ENCODE results near the gene DMXL1. TPM values are rescaled to one million over a fixed set of nuclear protein-coding genes. Genes with fewer than 3 reads are reported as not detected.

The DMXL1 gene
- total RNA-seq, 1 experiment from 2014 or later, result 29.2 TPM

DNA sequence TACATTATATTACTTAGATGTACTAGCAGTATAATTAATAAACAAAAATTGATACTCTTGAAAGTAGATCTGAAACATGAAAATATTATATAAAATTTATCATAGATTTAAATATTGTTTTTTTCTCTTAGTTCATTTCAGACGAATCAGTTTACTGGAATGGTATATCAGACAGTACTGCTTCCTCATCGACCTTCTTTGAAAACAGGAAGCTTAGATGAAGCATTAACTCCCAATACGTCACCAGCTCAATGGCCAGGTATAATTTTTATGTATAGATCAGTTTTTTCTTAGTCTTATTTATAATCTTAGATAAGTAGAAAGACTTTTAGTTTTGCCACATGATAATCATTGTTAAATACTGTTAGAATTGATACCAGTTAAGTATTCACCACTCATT lies 106.3 kb downstream of the DMXL1 start:
- BruUV-seq (replicated peaks), result no TSS peak
- ChIA-PET CTCF (no interaction called here), POLR2A (no interaction called here)
- in situ Hi-C loops (cut with HindIII; ENCODE audit: low pct_unique_long_range_greater_than_20kb, low sequenced_read_pairs) (no loop called here), intact Hi-C loops (cut with micrococcal nuclease; ENCODE audit: unreplicated experiment) (no loop called here)
- no peaks in the 10 kb centered on the region for H3K9me3 ChIP-seq (ENCODE audit: control insufficient read depth, insufficient read depth, low read depth, low read length)
- no peaks in the 10 kb centered on the region for H3K27me3 ChIP-seq (ENCODE audit: control insufficient read depth, insufficient read depth, low read length)
- H3K4me3 ChIP-seq (ENCODE audit: low read depth in 2 of 2, low read length in 2 of 2), result no peak overlapping the region
- H3K36me3 ChIP-seq (ENCODE audit: control insufficient read depth, insufficient read depth, low read length), result no peaks in the 10 kb centered on the region; the same call in 1 of the 2 replicates
- ATAC-seq (no peak), DNase-seq (ENCODE audit: low read depth, low spot score) (no peak)
- H3K4me1 ChIP-seq (ENCODE audit: control insufficient read depth, insufficient read depth, low read length), result no peaks in the 10 kb centered on the region
- H3K27ac ChIP-seq (ENCODE audit: low read length), result no peak overlapping the region
- no peak for TF ChIP-seq TCF7L2 (IDR thresholded peaks at IDR 0.05; ENCODE audit: low read depth, low read length)
- TF ChIP-seq SIN3A (IDR thresholded peaks at IDR 0.05; ENCODE audit: borderline replicate concordance, insufficient read depth, low read depth, low read length), result no peak
- TF ChIP-seq, protein P1, sequence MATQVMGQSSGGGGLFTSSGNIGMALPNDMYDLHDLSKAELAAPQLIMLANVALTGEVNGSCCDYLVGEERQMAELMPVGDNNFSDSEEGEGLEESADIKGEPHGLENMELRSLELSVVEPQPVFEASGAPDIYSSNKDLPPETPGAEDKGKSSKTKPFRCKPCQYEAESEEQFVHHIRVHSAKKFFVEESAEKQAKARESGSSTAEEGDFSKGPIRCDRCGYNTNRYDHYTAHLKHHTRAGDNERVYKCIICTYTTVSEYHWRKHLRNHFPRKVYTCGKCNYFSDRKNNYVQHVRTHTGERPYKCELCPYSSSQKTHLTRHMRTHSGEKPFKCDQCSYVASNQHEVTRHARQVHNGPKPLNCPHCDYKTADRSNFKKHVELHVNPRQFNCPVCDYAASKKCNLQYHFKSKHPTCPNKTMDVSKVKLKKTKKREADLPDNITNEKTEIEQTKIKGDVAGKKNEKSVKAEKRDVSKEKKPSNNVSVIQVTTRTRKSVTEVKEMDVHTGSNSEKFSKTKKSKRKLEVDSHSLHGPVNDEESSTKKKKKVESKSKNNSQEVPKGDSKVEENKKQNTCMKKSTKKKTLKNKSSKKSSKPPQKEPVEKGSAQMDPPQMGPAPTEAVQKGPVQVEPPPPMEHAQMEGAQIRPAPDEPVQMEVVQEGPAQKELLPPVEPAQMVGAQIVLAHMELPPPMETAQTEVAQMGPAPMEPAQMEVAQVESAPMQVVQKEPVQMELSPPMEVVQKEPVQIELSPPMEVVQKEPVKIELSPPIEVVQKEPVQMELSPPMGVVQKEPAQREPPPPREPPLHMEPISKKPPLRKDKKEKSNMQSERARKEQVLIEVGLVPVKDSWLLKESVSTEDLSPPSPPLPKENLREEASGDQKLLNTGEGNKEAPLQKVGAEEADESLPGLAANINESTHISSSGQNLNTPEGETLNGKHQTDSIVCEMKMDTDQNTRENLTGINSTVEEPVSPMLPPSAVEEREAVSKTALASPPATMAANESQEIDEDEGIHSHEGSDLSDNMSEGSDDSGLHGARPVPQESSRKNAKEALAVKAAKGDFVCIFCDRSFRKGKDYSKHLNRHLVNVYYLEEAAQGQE (IDR thresholded peaks at IDR 0.05; ENCODE audit: insufficient read depth in 1 of 2, low read depth in 2 of 2, low read length in 1 of 2), result no peak
- no peak for TF ChIP-seq POLR2AphosphoS5 (IDR thresholded peaks at IDR 0.05; ENCODE audit: low read depth, low read length)
- TF ChIP-seq, protein P2, sequence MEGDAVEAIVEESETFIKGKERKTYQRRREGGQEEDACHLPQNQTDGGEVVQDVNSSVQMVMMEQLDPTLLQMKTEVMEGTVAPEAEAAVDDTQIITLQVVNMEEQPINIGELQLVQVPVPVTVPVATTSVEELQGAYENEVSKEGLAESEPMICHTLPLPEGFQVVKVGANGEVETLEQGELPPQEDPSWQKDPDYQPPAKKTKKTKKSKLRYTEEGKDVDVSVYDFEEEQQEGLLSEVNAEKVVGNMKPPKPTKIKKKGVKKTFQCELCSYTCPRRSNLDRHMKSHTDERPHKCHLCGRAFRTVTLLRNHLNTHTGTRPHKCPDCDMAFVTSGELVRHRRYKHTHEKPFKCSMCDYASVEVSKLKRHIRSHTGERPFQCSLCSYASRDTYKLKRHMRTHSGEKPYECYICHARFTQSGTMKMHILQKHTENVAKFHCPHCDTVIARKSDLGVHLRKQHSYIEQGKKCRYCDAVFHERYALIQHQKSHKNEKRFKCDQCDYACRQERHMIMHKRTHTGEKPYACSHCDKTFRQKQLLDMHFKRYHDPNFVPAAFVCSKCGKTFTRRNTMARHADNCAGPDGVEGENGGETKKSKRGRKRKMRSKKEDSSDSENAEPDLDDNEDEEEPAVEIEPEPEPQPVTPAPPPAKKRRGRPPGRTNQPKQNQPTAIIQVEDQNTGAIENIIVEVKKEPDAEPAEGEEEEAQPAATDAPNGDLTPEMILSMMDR (IDR thresholded peaks at IDR 0.05), result no peak

- H3K4me1 ChIP-seq (ENCODE audit: control insufficient read depth, insufficient read depth, low read length), result no peaks in the 10 kb centered on the region
- ChIA-PET CTCF (interaction anchor here (0.6 kb wide), 1 partner anchor 11 kb away, joined by 5 read pairs; no protein-coding TSS in a partner anchor), POLR2A (no interaction called here)
- no peaks in the 10 kb centered on the region for H3K27me3 ChIP-seq (ENCODE audit: control insufficient read depth, insufficient read depth, low read length)
- ATAC-seq (no peak), DNase-seq (ENCODE audit: low read depth, low spot score) (no peak)
- BruUV-seq (replicated peaks), result no TSS peak
- no peaks in the 10 kb centered on the region for H3K9me3 ChIP-seq (ENCODE audit: control insufficient read depth, insufficient read depth, low read depth, low read length)
- H3K36me3 ChIP-seq (ENCODE audit: control insufficient read depth, insufficient read depth, low read length), result no peaks in the 10 kb centered on the region; the same call in 1 of the 2 replicates
- H3K27ac ChIP-seq (ENCODE audit: low read length), result no peak overlapping the region
- intact Hi-C loops (cut with micrococcal nuclease; ENCODE audit: unreplicated experiment), result no loop called here
- H3K4me3 ChIP-seq (ENCODE audit: low read depth in 2 of 2, low read length in 2 of 2), result no peak overlapping the region
- TF ChIP-seq TCF7L2 (IDR thresholded peaks at IDR 0.05; ENCODE audit: low read depth, low read length), result no peak
- TF ChIP-seq SIN3A (IDR thresholded peaks at IDR 0.05; ENCODE audit: borderline replicate concordance, insufficient read depth, low read depth, low read length), result no peak
- no peak for TF ChIP-seq POLR2AphosphoS5 (IDR thresholded peaks at IDR 0.05; ENCODE audit: low read depth, low read length)
- TF ChIP-seq, protein P1 (IDR thresholded peaks at IDR 0.05; ENCODE audit: insufficient read depth in 1 of 2, low read depth in 2 of 2, low read length in 1 of 2), result no peak
- TF ChIP-seq, protein P2 (IDR thresholded peaks at IDR 0.05), result no peak
- in situ Hi-C loops (cut with HindIII; ENCODE audit: low pct_unique_long_range_greater_than_20kb, low sequenced_read_pairs), result no loop called here
Measured at GRCh38 chr5:119178435-119178834, 107.5 kb downstream of the DMXL1 start.

Data from Panc1 (cell line).